Germinal center (tissue), 1 donor: Measurements from ENCODE around the gene PPFIA2.
"Not testable (repeated sequence)": the region's sequence is repeated elsewhere in the genome, so short reads cannot be mapped to it uniquely, and the experiment has no call there.

ENCODE experiments used
- DNase-seq: peaks from one replicate; pipeline ENCODE4 v3.0.0; 2012; ENCODE audit warnings: mixed read lengths, low spot score

PPFIA2 gene

GRCh38 chr12:81668475-81668874 is 90.7 kb downstream of the PPFIA2 start:
- DNase-seq = no peak

- DNase-seq = not testable (repeated sequence)
These were observed 99.8 kb downstream of the PPFIA2 start for GRCh38 chr12:81659310-81659709.

GRCh38 chr12:81644503-81644902 is 114.6 kb downstream of the PPFIA2 start:
- DNase-seq = no peak

- no peak for DNase-seq
These were observed 120.0 kb downstream of the PPFIA2 start for GRCh38 chr12:81639196-81639595.

GRCh38 chr12:81633127-81633526 is 126.0 kb downstream of the PPFIA2 start:
- no peak for DNase-seq

- no peak for DNase-seq
These were observed 131.6 kb downstream of the PPFIA2 start for GRCh38 chr12:81627336-81628189.

GRCh38 chr12:81626406-81626805 is 132.7 kb downstream of the PPFIA2 start:
- DNase-seq = no peak

GRCh38 chr12:81617915-81618314 is 141.2 kb downstream of the PPFIA2 start:
- no peak for DNase-seq

- no peak for DNase-seq
These were observed 144.0 kb downstream of the PPFIA2 start for GRCh38 chr12:81615026-81615588.

GRCh38 chr12:81610955-81611889 is 147.9 kb downstream of the PPFIA2 start:
- no peak for DNase-seq

- no peak for DNase-seq
These were observed 161.1 kb downstream of the PPFIA2 start for GRCh38 chr12:81597928-81598604.

- no peak for DNase-seq
These were observed 162.6 kb downstream of the PPFIA2 start for GRCh38 chr12:81596558-81596957.

- no peak for DNase-seq
These were observed 167.9 kb downstream of the PPFIA2 start for GRCh38 chr12:81591256-81591655.

- DNase-seq = not testable (repeated sequence)
These were observed 168.4 kb downstream of the PPFIA2 start for GRCh38 chr12:81590703-81591102.

- no peak for DNase-seq
These were observed 170.7 kb downstream of the PPFIA2 start for GRCh38 chr12:81588235-81589008.

GRCh38 chr12:81585787-81586186 is 173.4 kb downstream of the PPFIA2 start:
- no peak for DNase-seq

- no peak for DNase-seq
These were observed 185.9 kb downstream of the PPFIA2 start for GRCh38 chr12:81573228-81573627.

- DNase-seq = no peak
These were observed 186.7 kb downstream of the PPFIA2 start for GRCh38 chr12:81572411-81572810.

GRCh38 chr12:81570234-81570633 is 188.9 kb downstream of the PPFIA2 start:
- DNase-seq = no peak

- DNase-seq = no peak
These were observed 194.9 kb downstream of the PPFIA2 start for GRCh38 chr12:81564237-81564636.

GRCh38 chr12:81558031-81558430 is 201.1 kb downstream of the PPFIA2 start:
- DNase-seq = no peak
